GM12878 (cell line): ENCODE measurements around the gene SMOC1. TPM values are rescaled to one million over a fixed set of nuclear protein-coding genes. Genes with fewer than 3 reads are reported as not detected.

Source experiments
- ATAC-seq: fragments of 200-7000 bp; cut with Tn5 transposase; 3 replicates; pipeline ENCODE4 v1.9.1; 2020; ENCODE audit warnings: mild to moderate bottlenecking, moderate library complexity
- BruUV-seq: library from RNA; stranded (reverse); fragments of 400-500 nt; replicated peaks from 2 replicates; lab custom pipeline; 2021; lab: Mats Ljungman, UMichigan
- CTCF ChIA-PET: fragments of 300-600 bp; sonication (Branson Sonifier 250); formaldehyde crosslinking; extraction: SDS; loops from one replicate; lab custom pipeline; 2021; ENCODE audit warnings: inconsistent platforms; lab: Yijun Ruan, JAX
- POLR2A ChIA-PET: fragments of 350-600 bp; formaldehyde crosslinking; extraction: SDS; loops from one replicate; lab custom pipeline; 2021; ENCODE audit warnings: inconsistent platforms; lab: Charles Lee
- RAD21 ChIA-PET: fragments of 300-600 bp; sonication (Branson Sonifier 250); formaldehyde crosslinking; loops from one replicate; lab custom pipeline; 2023; ENCODE audit warnings: antibody characterized with exemption; ENCODE audit not compliant: unreplicated experiment; lab: Charles Lee
- SMC1A ChIA-PET: fragments of 300-600 bp; sonication (Branson Sonifier 250); formaldehyde crosslinking; loops from one replicate; lab custom pipeline; 2023; ENCODE audit not compliant: unreplicated experiment, uncharacterized antibody; lab: Charles Lee
- DNase-seq: peaks from one replicate; pipeline ENCODE4 v3.0.0-alpha.2; 2011; ENCODE audit warnings: low read depth, low spot score
- FAIRE-seq: peaks from 3 replicates; lab custom pipeline; 2011; peaks lifted over from hg19 to GRCh38; lab: Jason Lieb, UNC
- H2AFZ ChIP-seq: 2 replicates; pipeline ENCODE4 v1.6.0; 2011; ENCODE audit warnings: low read depth, low read length, control low read depth; ENCODE audit not compliant: control insufficient read depth
- H3K27ac ChIP-seq: 2 replicates; pipeline ENCODE4 v1.5.1; 2011; ENCODE audit warnings: control low read depth; ENCODE audit not compliant: control insufficient read depth, insufficient read depth
- H3K27me3 ChIP-seq, 2 experiments: replicated peaks in 1 of 2; 2 replicates each; pipeline versions ENCODE4 v1.6.0 to v1.6.1; 2011; ENCODE audit warnings: low read length in 1 of 2; ENCODE audit not compliant: control insufficient read depth in 2 of 2, insufficient read depth in 2 of 2
- H3K36me3 ChIP-seq, 2 experiments: 2 replicates each; pipeline ENCODE4 v1.5.1; 2011; ENCODE audit warnings: low read length in 1 of 2; ENCODE audit not compliant: control insufficient read depth in 2 of 2, insufficient read depth in 2 of 2
- H3K4me1 ChIP-seq: 2 replicates; pipeline ENCODE4 v1.6.1; 2011; ENCODE audit warnings: mild to moderate bottlenecking, low read length, moderate library complexity, mixed read lengths; ENCODE audit not compliant: control insufficient read depth, insufficient read depth
- H3K4me2 ChIP-seq: 2 replicates; pipeline ENCODE4 v1.6.0; 2011; ENCODE audit warnings: control low read depth; ENCODE audit not compliant: control insufficient read depth, insufficient read depth
- H3K4me3 ChIP-seq: fragments of 200-600 bp; sonication (generic); 2 replicates; pipeline ENCODE4 v1.5.1; 2016
- H3K79me2 ChIP-seq: 2 replicates; pipeline ENCODE4 v1.6.0; 2011; ENCODE audit warnings: low read length; ENCODE audit not compliant: control insufficient read depth, insufficient read depth
- H3K9ac ChIP-seq: 2 replicates; pipeline ENCODE4 v1.8.0; 2011; ENCODE audit warnings: low read length, control low read depth, mixed read lengths; ENCODE audit not compliant: control insufficient read depth, insufficient read depth
- H3K9me3 ChIP-seq: replicated peaks from 3 replicates; pipeline ENCODE4 v1.5.1; 2011; ENCODE audit warnings: mild to moderate bottlenecking, low read length; ENCODE audit not compliant: control insufficient read depth, insufficient read depth
- H4K20me1 ChIP-seq: 2 replicates; pipeline ENCODE4 v1.6.0; 2011; ENCODE audit not compliant: control insufficient read depth, insufficient read depth
- BCLAF1 ChIP-seq: fragments of 450-650 bp; IDR thresholded peaks from 2 replicates; pipeline ENCODE4 v1.6.1; 2017; ENCODE audit warnings: antibody characterized with exemption, mild to moderate bottlenecking, moderate library complexity
- EGR1 ChIP-seq, 2 experiments: IDR thresholded peaks; 1 replicate in 1 of 2; 2 replicates in 1 of 2; pipeline ENCODE4 v1.6.1; 2011 to 2012; ENCODE audit warnings: low read depth in 2 of 2, low read length in 2 of 2, borderline replicate concordance in 1 of 2, mild to moderate bottlenecking in 1 of 2, moderate library complexity in 1 of 2
- EZH2 ChIP-seq: IDR thresholded peaks from 2 replicates; pipeline ENCODE4 v1.6.1; 2012; ENCODE audit warnings: low read depth, mild to moderate bottlenecking, control low read depth, inconsistent platforms, low read length, borderline replicate concordance; ENCODE audit not compliant: control insufficient read depth
- HDGF ChIP-seq: fragments of 450-650 bp; IDR thresholded peaks from 2 replicates; pipeline ENCODE4 v1.6.1; 2016; ENCODE audit warnings: antibody characterized with exemption
- KLF5 ChIP-seq: fragments of 450-650 bp; IDR thresholded peaks from 2 replicates; pipeline ENCODE4 v1.6.1; 2014; ENCODE audit warnings: mild to moderate bottlenecking; ENCODE audit not compliant: partially characterized antibody
- MTA2 ChIP-seq: fragments of 450-650 bp; IDR thresholded peaks from 2 replicates; pipeline ENCODE4 v1.6.1; 2016; ENCODE audit warnings: low read depth, mild to moderate bottlenecking, moderate library complexity
- SMAD5 ChIP-seq: IDR thresholded peaks from 2 replicates; pipeline ENCODE4 v1.6.1; 2016; ENCODE audit warnings: antibody characterized with exemption, low read depth
- SUPT20H ChIP-seq: IDR thresholded peaks from 2 replicates; pipeline ENCODE4 v1.6.1; 2011; ENCODE audit warnings: low read depth, mild to moderate bottlenecking, low read length, moderate library complexity, borderline replicate concordance; ENCODE audit not compliant: control insufficient read depth
- ZBTB40 ChIP-seq: fragments of 450-650 bp; IDR thresholded peaks from 2 replicates; pipeline ENCODE4 v1.6.1; 2016; ENCODE audit warnings: mild to moderate bottlenecking, moderate library complexity, borderline replicate concordance
- ZNF207 ChIP-seq: fragments of 450-650 bp; IDR thresholded peaks from 2 replicates; pipeline ENCODE4 v1.6.1; 2014; ENCODE audit warnings: antibody characterized with exemption, mild to moderate bottlenecking, borderline replicate concordance
- ZNF384 ChIP-seq: IDR thresholded peaks from 2 replicates; pipeline ENCODE4 v1.6.1; 2012; ENCODE audit warnings: low read depth, mild to moderate bottlenecking, low read length, improper control_type of control experiment, borderline replicate concordance
- in situ Hi-C: fragments of 300-500 bp; cut with MboI; formaldehyde crosslinking; loops from 9 replicates; pipeline ENCODE4 v1.14.3; 2018; ENCODE audit warnings: mixed read lengths
- intact Hi-C: fragments of 100-400 bp; cut with micrococcal nuclease; formaldehyde crosslinking; loops from one replicate; pipeline ENCODE4 v1.14.2; 2022; ENCODE audit not compliant: unreplicated experiment
- polyA plus RNA-seq, 11 experiments: library from polyadenylated mRNA; depleted of rRNA in 4 of 11; unstranded in 6 of 11; stranded (reverse) in 5 of 11; fragments of >200 nt; fragmentation: Nextera tagmentation in 4 of 11; fragmentation: Illumina TruSeq in 1 of 11; extraction: Ambion mirVana in 4 of 11; extraction: Trizol in 1 of 11; gene quantifications; 1 replicate in 1 of 11; 2 replicates in 10 of 11; pipeline versions ENCODE4 v1.2.1 to v1.2.3, GENCODE V29; 2011 to 2016; ENCODE audit warnings: inconsistent platforms in 2 of 11, missing spikeins in 2 of 11, low read depth in 1 of 11
- total RNA-seq, 4 experiments: library from RNA; depleted of rRNA in 3 of 4; stranded (reverse); fragments of >200 nt in 3 of 4; fragmentation: Illumina TruSeq in 1 of 4; extraction: Trizol in 1 of 4; gene quantifications; 2 replicates each; pipeline versions ENCODE4 v1.2.1 to v1.2.3, GENCODE V29; 2013 to 2021
- TF ChIP-seq, protein P1 (sequence below): IDR thresholded peaks from 2 replicates; pipeline ENCODE4 v1.6.1; 2012; ENCODE audit warnings: low read depth, low read length, improper control_type of control experiment

Gene SMOC1
- total and polyA plus RNA-seq, 10 of the 15 experiments (the other 5 are each of a cell fraction or from before 2014, with no cell fraction given) = 0.03 to 0.26 (median 0.14) TPM; not detected in 7

GRCh38 chr14:70019695-70020094, 140.5 kb downstream of the SMOC1 start:
- no peak for DNase-seq
- H4K20me1 ChIP-seq = no peaks in the 10 kb centered on the region; the same call in 1 of the 2 replicates
- no peak overlapping the region for H3K9ac ChIP-seq
- H3K4me2 ChIP-seq = no peak overlapping the region
- ATAC-seq = no peak
- no TSS peak for BruUV-seq
- H3K4me3 ChIP-seq = no peak overlapping the region
- ChIA-PET SMC1A (no interaction called here), CTCF (interaction anchor here (0.5 to 1.6 kb wide), 3 partner anchors 11 to 25 kb away, joined by 3 to 4 read pairs (median 3); no protein-coding TSS in a partner anchor), POLR2A (no interaction called here), RAD21 (no interaction called here)
- H3K27ac ChIP-seq = no peak overlapping the region
- H2AFZ ChIP-seq = no peak overlapping the region
- peaks cover 17% of the 10 kb centered on the region for H3K4me1 ChIP-seq
- in situ Hi-C loops (loop anchor here (5.0 to 10.0 kb wide), 2 partner anchors 287 to 435 kb away; no protein-coding TSS in a partner anchor), intact Hi-C loops (no loop called here)
- TF ChIP-seq EZH2 = no peak
- no peak for TF ChIP-seq HDGF
- no peak for TF ChIP-seq SMAD5
- TF ChIP-seq BCLAF1 = no peak
- TF ChIP-seq, protein P1, sequence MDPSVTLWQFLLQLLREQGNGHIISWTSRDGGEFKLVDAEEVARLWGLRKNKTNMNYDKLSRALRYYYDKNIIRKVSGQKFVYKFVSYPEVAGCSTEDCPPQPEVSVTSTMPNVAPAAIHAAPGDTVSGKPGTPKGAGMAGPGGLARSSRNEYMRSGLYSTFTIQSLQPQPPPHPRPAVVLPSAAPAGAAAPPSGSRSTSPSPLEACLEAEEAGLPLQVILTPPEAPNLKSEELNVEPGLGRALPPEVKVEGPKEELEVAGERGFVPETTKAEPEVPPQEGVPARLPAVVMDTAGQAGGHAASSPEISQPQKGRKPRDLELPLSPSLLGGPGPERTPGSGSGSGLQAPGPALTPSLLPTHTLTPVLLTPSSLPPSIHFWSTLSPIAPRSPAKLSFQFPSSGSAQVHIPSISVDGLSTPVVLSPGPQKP = no peak
- no peak for TF ChIP-seq MTA2
- no peak for TF ChIP-seq ZNF207
- no peak for TF ChIP-seq KLF5
- no peak for TF ChIP-seq EGR1 (IDR thresholded peaks at IDR 0.05; ENCODE audit: borderline replicate concordance in 1 of 2, low read depth in 2 of 2, low read length in 2 of 2)
- TF ChIP-seq ZBTB40 = no peak
- TF ChIP-seq SUPT20H = no peak
- TF ChIP-seq ZNF384 = no peak
- H3K27me3 ChIP-seq = no peaks in the 10 kb centered on the region; a peak in 1 of 4 replicates
- no peaks in the 10 kb centered on the region for H3K79me2 ChIP-seq
- no peaks in the 10 kb centered on the region for H3K9me3 ChIP-seq
- FAIRE-seq = no peak
- no peaks in the 10 kb centered on the region for H3K36me3 ChIP-seq
